Stimulated activated CD4-positive, alpha-beta T cell treated with anti-CD3 and anti-CD28 coated beads, Interleukin-1b, Interleukin-23, amount 100 ng/mL, for 48 hours (primary cell): ENCODE results near the gene PSD4.

Source experiments
- DNase-seq: peaks from one replicate; pipeline ENCODE4 v3.0.0-alpha.2; 2020

Gene PSD4

GRCh38 chr2:113173542-113174375, at the start of gene PSD4:
PSD4 (plus strand) TSS chr2:113173971; CDS start chr2:113182457, 8,486 bp downstream.
- DNase-seq, result peak; percentile 91

GRCh38 chr2:113124181-113124961, 49.4 kb upstream of the PSD4 start:
- no peak for DNase-seq

- DNase-seq, result no peak
Measured at GRCh38 chr2:113124984-113125855, 48.6 kb upstream of the PSD4 start.

GRCh38 chr2:113126845-113127645, 46.7 kb upstream of the PSD4 start, which contains the start of gene IL1RN:
IL1RN (plus strand) TSS chr2:113127598; CDS start chr2:113127625, 27 bp downstream.
- no peak for DNase-seq

GRCh38 chr2:113127646-113128570, 45.9 kb upstream of the PSD4 start:
- DNase-seq, result no peak

GRCh38 chr2:113129519-113130078, 44.2 kb upstream of the PSD4 start:
- DNase-seq, result no peak

- DNase-seq, result no peak
Measured at GRCh38 chr2:113131352-113132185, 42.2 kb upstream of the PSD4 start.

GRCh38 chr2:113132414-113133021, 41.3 kb upstream of the PSD4 start:
- DNase-seq, result no peak

GRCh38 chr2:113133704-113134598, 39.8 kb upstream of the PSD4 start:
- no peak for DNase-seq

GRCh38 chr2:113134717-113135116, 39.1 kb upstream of the PSD4 start:
- no peak for DNase-seq

- DNase-seq, result no peak
Measured at GRCh38 chr2:113135317-113135716, 38.5 kb upstream of the PSD4 start.

GRCh38 chr2:113136828-113137775, 36.7 kb upstream of the PSD4 start:
- no peak for DNase-seq

- DNase-seq, result no peak
Measured at GRCh38 chr2:113137827-113138226, 35.9 kb upstream of the PSD4 start.

- peak; percentile 29 for DNase-seq
Measured at GRCh38 chr2:113138428-113139322, 35.1 kb upstream of the PSD4 start.

GRCh38 chr2:113141451-113141850, 32.3 kb upstream of the PSD4 start:
- DNase-seq, result no peak

GRCh38 chr2:113142290-113142689, 31.5 kb upstream of the PSD4 start:
- DNase-seq, result no peak
